ENCODE data around the gene UGT1A8. TPM values are rescaled to one million over a fixed set of nuclear protein-coding genes. Genes with fewer than 3 reads are reported as not detected.

Gene UGT1A8
- total RNA-seq, 1 donor from 2014 or later: not detected

GRCh38 chr2:233819884-233820773 lies 202.7 kb downstream of the UGT1A8 start:
- intact Hi-C loops (cut with DNase I): no loop called here
- no peak for ATAC-seq (ENCODE audit: poor library complexity)
- DNase-seq: no peak

GRCh38 chr2:233820774-233821105 lies 203.3 kb downstream of the UGT1A8 start:
- ATAC-seq (ENCODE audit: poor library complexity): no peak
- intact Hi-C loops (cut with DNase I): no loop called here
- DNase-seq: no peak

- intact Hi-C loops (cut with DNase I): no loop called here
- ATAC-seq (ENCODE audit: poor library complexity): no peak
- no peak for DNase-seq
Observed at GRCh38 chr2:233821196-233821595, 203.8 kb downstream of the UGT1A8 start.

- no peak for DNase-seq
- no peak for ATAC-seq (ENCODE audit: poor library complexity)
- intact Hi-C loops (cut with DNase I): no loop called here
Observed at GRCh38 chr2:233821709-233822100, 204.3 kb downstream of the UGT1A8 start.

- DNase-seq: no peak
- intact Hi-C loops (cut with DNase I): no loop called here
- ATAC-seq (ENCODE audit: poor library complexity): no peak
Observed at GRCh38 chr2:233822101-233822771, 204.8 kb downstream of the UGT1A8 start.

Other genes starting within 250 kb of the UGT1A8 start
- gene USP40, start 50.9 kb upstream of the UGT1A8 start, total RNA-seq: 18.0 TPM
- gene UGT1A10, start 18.8 kb downstream of the UGT1A8 start, total RNA-seq: not detected
- gene UGT1A9, start 54.3 kb downstream of the UGT1A8 start, total RNA-seq: not detected
- gene UGT1A7, start 64.3 kb downstream of the UGT1A8 start, total RNA-seq: not detected
- 0.32 TPM for gene UGT1A6, start 75.3 kb downstream of the UGT1A8 start, total RNA-seq
- not detected for gene UGT1A5, start 95.3 kb downstream of the UGT1A8 start, total RNA-seq
- gene UGT1A4, start 101.1 kb downstream of the UGT1A8 start, total RNA-seq: not detected
- not detected for gene UGT1A3, start 111.4 kb downstream of the UGT1A8 start, total RNA-seq
- not detected for gene UGT1A1, start 142.6 kb downstream of the UGT1A8 start, total RNA-seq
- not detected for gene MROH2A, start 160.7 kb downstream of the UGT1A8 start, total RNA-seq
- 0.40 TPM for gene HJURP, start 236.9 kb downstream of the UGT1A8 start, total RNA-seq